NCI-H226 (cell line): Measurements from ENCODE around the gene ZFPL1.

Experiments
- DNase-seq: peaks from one replicate; pipeline ENCODE4 v3.0.0-alpha.2; 2015

Gene ZFPL1

DNA sequence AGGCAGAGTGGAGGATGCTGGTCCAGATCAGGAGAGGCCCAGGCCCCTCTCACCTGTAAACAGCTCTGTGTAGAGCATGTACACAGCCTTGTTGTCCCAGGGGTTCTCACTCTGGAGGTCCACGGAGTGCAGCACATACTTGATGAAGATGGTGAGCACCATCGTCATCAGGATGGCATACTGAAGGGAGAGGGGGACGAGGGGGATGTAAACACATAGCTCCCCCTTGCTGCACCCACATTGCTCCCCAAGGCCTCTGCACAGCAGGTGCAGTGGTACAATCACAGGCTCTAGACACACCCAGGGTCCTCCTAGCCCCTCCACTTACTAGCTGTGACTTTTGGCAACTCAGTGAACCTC is 47.4 kb downstream of the ZFPL1 start:
- no peak for DNase-seq

DNA sequence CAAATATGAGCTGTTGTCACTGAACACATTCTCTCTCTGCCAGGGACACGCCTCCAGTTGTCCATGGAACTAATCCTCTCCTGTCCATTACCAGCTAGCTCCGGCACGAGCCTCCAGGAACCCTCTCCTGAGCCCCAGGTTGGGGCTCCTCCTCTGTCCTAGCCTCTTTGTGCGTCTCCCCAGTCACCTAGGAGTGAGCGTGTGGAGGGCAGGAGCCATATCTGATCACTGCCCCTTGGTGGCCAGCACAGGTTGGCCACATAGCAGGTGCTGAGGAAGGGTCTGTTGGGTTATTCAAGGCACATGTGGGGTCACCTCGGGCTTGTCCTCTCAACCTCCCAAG is 47.8 kb downstream of the ZFPL1 start:
- DNase-seq = no peak

DNA sequence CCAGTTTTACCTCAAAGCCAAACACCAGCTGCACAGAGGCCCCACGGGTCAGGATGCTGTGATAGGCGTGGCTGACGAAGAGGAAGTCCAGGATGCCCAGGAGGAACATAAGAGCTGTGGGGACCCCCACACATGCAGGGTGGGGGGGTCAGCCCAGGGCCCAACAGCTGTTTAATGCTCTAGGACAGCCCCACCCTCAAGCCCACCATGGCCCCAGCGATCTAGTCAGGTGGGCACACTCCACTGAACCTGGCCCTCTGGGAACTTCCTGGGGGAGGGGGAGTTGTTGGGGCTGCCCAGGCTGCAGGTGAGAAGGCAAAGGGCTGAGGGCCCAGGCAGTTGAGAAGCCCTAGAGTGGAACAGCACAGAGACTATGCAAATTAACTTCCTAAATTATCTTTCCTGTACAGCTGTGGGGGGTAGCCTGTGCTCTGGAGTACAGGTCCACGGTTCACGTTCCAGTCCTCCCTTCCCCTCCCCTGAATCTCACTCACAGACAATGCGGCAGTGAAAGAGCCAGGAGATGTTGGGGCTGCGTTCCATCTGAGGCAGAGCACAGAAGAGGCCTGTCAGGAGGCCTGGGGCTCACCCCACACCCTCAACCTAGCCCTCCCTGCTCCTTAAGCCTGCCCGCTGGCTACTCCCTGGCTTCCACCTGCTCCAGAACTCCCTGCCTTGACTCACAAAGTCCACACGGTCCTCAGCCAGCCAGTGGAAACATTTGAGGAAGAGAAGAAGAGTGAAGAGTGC is 48.4 kb downstream of the ZFPL1 start:
- DNase-seq = no peak

DNA sequence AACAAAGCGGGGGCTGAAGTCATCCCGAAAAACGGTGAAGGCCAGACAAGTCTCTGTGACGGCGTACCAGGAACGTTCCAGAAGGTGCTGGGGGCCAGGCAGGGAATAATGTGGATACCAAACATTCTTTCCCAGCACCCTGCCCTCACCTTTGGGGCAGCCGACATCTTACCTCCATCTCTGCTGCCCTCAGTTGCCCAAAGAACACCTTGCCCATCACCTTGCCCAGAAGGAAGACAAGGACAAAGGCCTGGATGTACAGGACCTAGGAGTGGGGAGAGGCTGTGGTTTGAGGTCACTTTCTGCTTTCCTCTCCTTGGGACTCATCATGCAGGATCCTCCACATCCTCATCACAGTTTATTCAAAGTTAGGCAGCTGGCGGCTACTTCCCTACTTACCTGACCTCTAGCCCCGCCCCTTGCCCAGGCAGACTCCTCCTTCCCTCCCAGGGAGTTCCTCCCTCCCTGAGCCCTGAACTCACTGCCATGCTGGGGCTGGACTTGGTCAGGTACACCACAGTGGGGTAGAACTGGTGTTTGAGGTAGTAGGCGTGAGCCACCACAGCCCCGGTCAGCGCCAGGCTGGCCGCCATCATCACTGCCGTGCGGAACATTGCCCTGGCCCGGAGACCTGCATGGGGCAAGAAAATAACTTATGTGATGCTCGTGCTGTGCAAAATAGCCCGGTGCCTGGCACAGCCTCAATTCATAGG is 49.1 kb downstream of the ZFPL1 start:
- DNase-seq = no peak

DNA sequence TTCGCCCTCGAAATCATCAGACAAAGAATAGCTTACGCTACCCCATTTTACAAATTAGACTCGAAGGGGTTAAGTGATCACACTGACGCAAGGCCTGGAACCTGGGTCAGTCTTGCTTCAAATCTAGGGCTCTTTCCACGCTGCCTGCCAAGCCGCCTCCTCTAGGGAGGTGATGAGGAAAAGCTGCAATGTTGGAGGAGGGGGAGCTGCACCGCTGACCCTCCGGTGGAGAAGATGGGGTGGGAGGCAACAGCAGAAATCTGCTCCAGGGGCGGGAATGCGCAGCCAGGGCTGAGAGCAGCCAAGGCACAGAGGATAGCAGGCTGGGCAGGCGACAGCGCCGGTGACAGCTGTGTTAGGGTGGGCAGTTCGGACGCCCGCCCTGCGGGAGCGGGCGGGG is 49.7 kb downstream of the ZFPL1 start:
- no peak for DNase-seq

DNA sequence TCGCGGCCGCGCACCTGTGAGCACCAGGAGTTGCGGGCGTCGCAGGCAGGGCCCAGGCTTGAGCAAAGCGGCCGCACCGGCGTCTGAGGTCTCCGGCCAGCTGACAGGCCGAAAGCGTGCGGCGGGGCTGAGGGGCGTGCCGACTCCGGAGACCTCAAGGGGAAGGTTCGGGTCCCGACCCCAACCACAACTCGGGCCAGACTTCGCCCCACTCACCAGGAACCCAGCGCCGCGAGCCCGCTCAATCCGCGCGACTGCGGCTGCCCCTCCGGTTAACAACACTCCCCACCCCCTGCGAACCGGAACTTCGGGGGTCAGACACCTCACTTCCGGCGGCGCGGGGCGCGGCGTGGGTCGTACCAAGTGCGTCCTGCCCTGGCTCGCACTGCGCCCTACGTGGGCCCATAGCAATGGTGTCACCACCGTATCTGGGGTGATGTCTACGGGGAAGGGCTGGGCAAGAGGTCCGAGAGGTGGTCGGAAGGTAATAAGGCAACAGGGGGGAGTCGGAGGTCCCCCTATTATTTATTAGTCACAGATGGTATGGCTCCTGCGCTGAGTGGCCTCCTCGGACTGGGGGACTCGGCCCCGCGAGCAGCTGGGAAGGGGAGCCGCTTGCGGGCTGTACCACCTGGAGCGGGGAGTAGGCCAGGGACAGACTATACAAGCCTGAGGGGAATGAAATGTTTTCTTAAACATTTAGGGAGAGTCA is 50.4 kb downstream of the ZFPL1 start, which contains the start of gene SYVN1:
Gene SYVN1, minus strand, starts transcription at position 280 of the 712 bp plus-strand sequence. CDS start 918 bp downstream, outside the sequence.
- peak; percentile 87 for DNase-seq

DNA sequence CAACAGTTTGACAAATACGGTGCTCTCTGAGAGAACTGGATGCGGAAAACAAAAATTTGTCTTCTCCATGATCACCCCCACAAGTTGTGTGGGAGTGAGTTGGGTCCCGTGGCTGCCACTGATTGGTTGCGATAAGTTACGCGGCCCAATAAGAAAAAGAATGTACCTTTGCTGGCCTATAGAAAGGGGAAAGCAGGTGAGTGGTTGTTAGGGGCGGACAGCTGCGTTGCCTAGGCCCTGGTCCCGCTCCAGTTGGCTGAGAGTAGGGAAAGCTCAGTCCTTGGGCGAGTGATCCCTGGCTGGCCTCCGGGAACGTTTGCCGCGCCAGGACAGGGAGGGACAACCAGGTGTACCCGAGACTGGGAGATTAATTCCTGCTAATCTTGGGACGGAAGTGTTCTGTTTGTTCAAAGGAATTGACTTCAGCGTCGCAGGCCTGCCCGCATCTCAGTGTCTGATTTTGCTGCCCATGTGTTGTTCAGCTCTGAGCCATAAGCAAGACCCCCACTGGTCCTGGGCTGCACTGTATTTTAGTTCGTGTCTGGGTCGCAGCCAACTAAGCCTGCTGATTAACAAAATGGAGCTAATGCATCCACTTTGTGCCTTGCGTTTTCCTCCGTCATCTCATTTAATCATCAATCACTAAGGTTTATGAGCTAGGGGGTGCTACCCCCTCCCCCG is 51.1 kb downstream of the ZFPL1 start:
- peak; percentile 96 for DNase-seq

DNA sequence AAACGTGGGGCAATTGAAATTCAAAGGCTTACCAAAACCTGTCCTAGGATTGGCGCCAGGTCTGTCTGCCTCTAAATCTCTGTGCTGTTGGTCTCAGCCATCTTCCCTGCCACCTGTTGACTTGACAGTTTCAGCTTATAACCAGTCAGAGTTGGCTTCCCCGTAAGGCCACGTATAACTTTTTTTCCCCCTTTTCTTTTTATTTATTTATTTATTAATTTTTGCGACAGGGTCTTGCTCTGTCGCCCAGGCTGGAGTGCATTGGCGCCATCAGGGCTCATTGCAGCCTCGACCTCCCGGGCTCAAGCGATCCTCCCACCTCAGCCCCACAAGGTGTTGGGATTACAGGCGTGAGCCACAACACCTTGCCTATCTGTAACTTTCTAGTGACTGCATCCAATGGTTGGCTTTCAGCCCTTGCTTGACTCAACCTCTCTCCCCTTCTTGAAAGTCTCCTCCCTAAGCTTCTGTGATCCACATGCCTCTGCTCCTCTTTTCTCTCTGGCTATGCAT is 51.7 kb downstream of the ZFPL1 start:
- no peak for DNase-seq

DNA sequence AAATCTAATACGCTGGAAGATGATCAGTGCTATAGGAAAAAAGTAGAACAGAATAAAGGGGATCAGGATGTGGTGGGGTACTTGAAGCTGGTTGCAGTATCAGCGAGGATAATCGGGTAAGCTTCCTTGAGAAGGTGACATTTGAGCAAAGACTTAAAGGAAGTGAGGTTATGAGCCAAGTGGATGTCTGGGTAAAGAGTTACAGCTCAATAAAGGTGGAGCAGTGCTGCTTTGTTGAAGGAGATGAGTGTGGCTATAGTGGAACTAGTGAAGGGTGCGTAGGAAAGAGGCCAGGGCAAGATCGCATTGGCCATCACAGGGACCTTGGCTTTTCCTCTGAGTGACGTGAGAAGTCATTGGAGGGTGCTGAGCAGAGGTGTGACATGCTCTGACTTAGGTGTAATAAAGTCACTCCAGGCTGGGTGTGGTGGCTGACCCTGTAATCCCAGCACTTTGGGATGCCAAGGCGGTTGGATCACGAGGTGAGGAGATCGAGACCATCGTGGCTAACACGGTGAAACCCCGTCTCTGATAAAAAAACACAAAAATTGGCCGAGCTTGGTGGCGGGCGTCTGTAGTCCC is 52.6 kb downstream of the ZFPL1 start:
- no peak for DNase-seq
